GM10248 (cell line): ENCODE measurements around the gene EFNA3.

Source experiments
- CTCF ChIA-PET: fragments of 300-600 bp; sonication (Branson Sonifier 250); formaldehyde crosslinking; extraction: SDS; loops from one replicate; lab custom pipeline; 2021; ENCODE audit warnings: antibody characterized with exemption; lab: Yijun Ruan, JAX
- POLR2A ChIA-PET: fragments of 350-650 bp; sonication (Branson Sonifier 250); formaldehyde crosslinking; extraction: SDS; loops from one replicate; lab custom pipeline; 2020; ENCODE audit warnings: antibody characterized with exemption; lab: Yijun Ruan, JAX
- DNase-seq: peaks from one replicate; pipeline ENCODE4 v3.0.0; 2012; ENCODE audit errors: extremely low spot score
- CTCF ChIP-seq: IDR thresholded peaks from 2 replicates; pipeline ENCODE4 v1.5.1; 2012; ENCODE audit warnings: mild to moderate bottlenecking, low read depth; ENCODE audit errors: extremely low read depth, missing control alignments, control extremely low read depth

EFNA3 gene

GRCh38 chr1:155080312-155081228, 1.9 kb downstream of the EFNA3 start:
- ChIA-PET CTCF (interaction anchor here (1.0 to 2.7 kb wide), 8 partner anchors 9 to 88 kb away, joined by 3 to 10 read pairs (median 4); no protein-coding TSS in a partner anchor), POLR2A (no interaction called here)
- no peak for DNase-seq
- no peak for TF ChIP-seq CTCF

- CTCF ChIA-PET = interaction anchor here (1.0 to 5.1 kb wide), 9 partner anchors 8 to 91 kb away, joined by 3 to 169 read pairs (median 4); partner anchors contain the start of genes EFNA4 and KRTCAP2
- no peak for TF ChIP-seq CTCF
- DNase-seq = no peak
- POLR2A ChIA-PET = no interaction called here
Measured at GRCh38 chr1:155081472-155082300, 3.0 kb downstream of the EFNA3 start.

- POLR2A ChIA-PET = interaction anchor here (0.5 kb wide), 1 partner anchor 13 kb away, joined by 4 read pairs; no protein-coding TSS in a partner anchor
- no peak for TF ChIP-seq CTCF
- no peak for DNase-seq
- CTCF ChIA-PET = interaction anchor here (1.0 to 5.1 kb wide), 2 partner anchors 23 to 90 kb away, joined by 3 to 169 read pairs; partner anchors contain the start of genes EFNA4 and KRTCAP2
Measured at GRCh38 chr1:155082301-155083051, 3.8 kb downstream of the EFNA3 start.

GRCh38 chr1:155083052-155083541, 4.5 kb downstream of the EFNA3 start:
- ChIA-PET POLR2A (interaction anchor here (0.5 kb wide), 1 partner anchor 13 kb away, joined by 4 read pairs; no protein-coding TSS in a partner anchor), CTCF (interaction anchor here (1.0 to 5.1 kb wide), 7 partner anchors 8 to 523 kb away, joined by 3 to 169 read pairs (median 42); partner anchors contain the start of genes EFNA4 and KRTCAP2)
- no peak for DNase-seq
- no peak for TF ChIP-seq CTCF

GRCh38 chr1:155083865-155084721, 5.5 kb downstream of the EFNA3 start:
- no peak for DNase-seq
- ChIA-PET POLR2A (no interaction called here), CTCF (interaction anchor here (1.0 to 5.1 kb wide), 26 partner anchors 9 to 605 kb away, joined by 3 to 169 read pairs (median 8); partner anchors contain the start of genes ADAM15, DPM3, EFNA4 and KRTCAP2)
- peak; percentile 41 for TF ChIP-seq CTCF
